Keratinocyte (primary cell): ENCODE data around the gene OR13H1. TPM values are rescaled to one million over a fixed set of nuclear protein-coding genes. Genes with fewer than 3 reads are reported as not detected.

Experiments
- DNase-seq: peaks from one replicate; pipeline ENCODE4 v3.0.0-alpha.2; 2011; ENCODE audit warnings: low read depth, missing footprints, low spot score
- FAIRE-seq: peaks from 2 replicates; lab custom pipeline; 2011; peaks lifted over from hg19 to GRCh38; lab: Jason Lieb, UNC
- H2AFZ ChIP-seq: 2 replicates; pipeline ENCODE4 v1.6.0; 2012; ENCODE audit warnings: low read length, control low read depth, inconsistent platforms; ENCODE audit not compliant: control insufficient read depth
- H3K27ac ChIP-seq: 2 replicates; pipeline ENCODE4 v1.5.1; 2011; ENCODE audit warnings: low read length; ENCODE audit not compliant: control insufficient read depth, insufficient read depth
- H3K27me3 ChIP-seq: 3 replicates; pipeline ENCODE4 v1.6.0; 2011; ENCODE audit warnings: low read length; ENCODE audit not compliant: control insufficient read depth, insufficient read depth; ENCODE audit errors: extremely low read depth
- H3K36me3 ChIP-seq, 2 experiments: 2 replicates in 1 of 2; 3 replicates in 1 of 2; pipeline ENCODE4 v1.5.1; 2011; ENCODE audit warnings: low read length in 2 of 2, mild to moderate bottlenecking in 1 of 2; ENCODE audit not compliant: control insufficient read depth in 2 of 2, insufficient read depth in 2 of 2; ENCODE audit errors: extremely low read depth in 1 of 2
- H3K4me1 ChIP-seq: 3 replicates; pipeline ENCODE4 v1.5.1; 2011; ENCODE audit warnings: low read length; ENCODE audit not compliant: control insufficient read depth, insufficient read depth; ENCODE audit errors: extremely low read depth
- H3K4me2 ChIP-seq: 3 replicates; pipeline ENCODE4 v1.6.0; 2011; ENCODE audit warnings: low read depth, low read length; ENCODE audit not compliant: control insufficient read depth, insufficient read depth; ENCODE audit errors: extremely low read depth
- H3K4me3 ChIP-seq, 3 experiments: fragments of 200-600 bp in 1 of 3; sonication (generic) in 1 of 3; 2 replicates in 2 of 3; 3 replicates in 1 of 3; pipeline ENCODE4 v1.5.1; 2011 to 2016; ENCODE audit warnings: low read length in 3 of 3, mild to moderate bottlenecking in 3 of 3, control low read depth in 2 of 3, inconsistent platforms in 1 of 3, low read depth in 1 of 3, mixed read lengths in 1 of 3, mixed run types in 1 of 3, moderate library complexity in 1 of 3; ENCODE audit not compliant: control insufficient read depth in 2 of 3, insufficient read depth in 2 of 3; ENCODE audit errors: extremely low read depth in 1 of 3
- H3K79me2 ChIP-seq: 2 replicates; pipeline ENCODE4 v1.6.0; 2012; ENCODE audit warnings: low read length; ENCODE audit not compliant: control insufficient read depth, insufficient read depth
- H3K9ac ChIP-seq: 3 replicates; pipeline ENCODE4 v1.6.0; 2011; ENCODE audit warnings: low read length; ENCODE audit not compliant: control insufficient read depth, insufficient read depth; ENCODE audit errors: extremely low read depth
- H3K9me1 ChIP-seq: 3 replicates; pipeline ENCODE4 v1.6.0; 2011; ENCODE audit warnings: low read length; ENCODE audit not compliant: control insufficient read depth, insufficient read depth; ENCODE audit errors: extremely low read depth
- H3K9me3 ChIP-seq: 2 replicates; pipeline ENCODE4 v1.5.1; 2012; ENCODE audit warnings: low read depth, low read length; ENCODE audit not compliant: control insufficient read depth
- H4K20me1 ChIP-seq: 3 replicates; pipeline ENCODE4 v1.6.0; 2011; ENCODE audit warnings: low read length; ENCODE audit not compliant: control insufficient read depth, insufficient read depth; ENCODE audit errors: extremely low read depth
- EZH2 ChIP-seq: IDR thresholded peaks from one replicate; pipeline ENCODE4 v1.6.1; 2012; ENCODE audit warnings: inconsistent platforms, mild to moderate bottlenecking, low read length, moderate library complexity
- dilution Hi-C: fragments of 300-500 bp; cut with MboI; formaldehyde crosslinking; loops from one replicate; pipeline ENCODE4 v1.7.0; 2020; ENCODE audit warnings: low sequenced_read_pairs; ENCODE audit not compliant: extremely low pct_ligation_motif_present
- polyA plus RNA-seq, 5 experiments: library from polyadenylated mRNA; depleted of rRNA in 3 of 5; stranded (reverse) in 3 of 5; stranded (forward) in 1 of 5; unstranded in 1 of 5; fragments of >200 nt; gene quantifications; 1 replicate in 1 of 5; 2 replicates in 3 of 5; 3 replicates in 1 of 5; pipeline versions ENCODE4 v1.2.1 to v1.2.3, GENCODE V29; 2011 to 2012; ENCODE audit warnings: missing spikeins in 2 of 5, low read depth in 1 of 5, low replicate concordance in 1 of 5
- TF ChIP-seq, protein P1 (sequence below), 3 experiments: IDR thresholded peaks in 1 of 3; conservative IDR thresholded peaks in 1 of 3; optimal IDR thresholded peaks in 1 of 3; 2 replicates in 2 of 3; 3 replicates in 1 of 3; pipeline versions ENCODE3 to v1.5.1; 2011; ENCODE audit warnings: low read length in 3 of 3, mild to moderate bottlenecking in 3 of 3, moderate library complexity in 2 of 3, control low read depth in 1 of 3, inconsistent platforms in 1 of 3; ENCODE audit not compliant: insufficient read depth in 2 of 3; ENCODE audit errors: extremely low read depth in 1 of 3

The OR13H1 gene
- polyA plus RNA-seq, 1 donor (not counting 4 experiments of a cell fraction or from before 2014, with no cell fraction given), result not detected

DNA sequence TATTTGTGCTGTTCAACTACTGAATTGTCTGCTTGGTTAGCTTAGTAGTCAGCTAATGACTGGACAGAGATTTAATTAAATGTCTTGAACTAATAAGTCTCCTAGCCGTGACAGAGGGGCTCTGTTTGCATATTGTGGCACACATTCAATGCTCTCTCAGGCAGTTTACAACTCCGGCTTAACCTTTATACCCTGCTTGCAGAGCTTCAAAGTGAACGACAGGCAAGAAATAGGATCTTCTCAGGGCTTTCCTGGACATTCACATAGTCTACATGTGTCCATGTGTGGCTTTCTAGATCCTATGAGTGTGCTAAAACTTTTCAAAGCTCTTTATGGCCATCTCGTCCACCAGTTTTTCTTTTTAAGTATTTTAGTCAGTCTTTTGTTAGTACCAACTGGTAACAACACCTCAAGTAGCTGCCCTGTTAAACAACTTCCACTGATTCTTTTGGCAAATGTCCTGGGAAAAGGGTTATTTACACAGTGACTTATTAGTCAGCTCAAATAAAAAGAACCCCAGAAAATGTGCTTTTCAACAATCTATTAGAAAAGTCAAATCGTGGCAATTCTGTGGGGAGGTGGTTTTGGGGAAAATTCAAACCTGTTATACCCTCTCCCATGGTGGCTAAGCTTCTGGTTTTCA is 28.6 kb downstream of the OR13H1 start:
- H4K20me1 ChIP-seq, result no peaks in the 10 kb centered on the region
- DNase-seq (no peak), FAIRE-seq (no peak)
- no peaks in the 10 kb centered on the region for H3K9me1 ChIP-seq
- no peak overlapping the region for H3K9ac ChIP-seq
- H2AFZ ChIP-seq, result no peak overlapping the region
- no peak overlapping the region for H3K4me3 ChIP-seq
- dilution Hi-C loops, result no loop called here
- H3K4me2 ChIP-seq, result no peak overlapping the region
- no peaks in the 10 kb centered on the region for H3K27me3 ChIP-seq
- no peak overlapping the region for H3K27ac ChIP-seq
- no peaks in the 10 kb centered on the region for H3K79me2 ChIP-seq
- no peaks in the 10 kb centered on the region for H3K36me3 ChIP-seq
- H3K9me3 ChIP-seq, result no peaks in the 10 kb centered on the region
- H3K4me1 ChIP-seq, result no peaks in the 10 kb centered on the region
- TF ChIP-seq EZH2, result no peak
- TF ChIP-seq, protein P1, sequence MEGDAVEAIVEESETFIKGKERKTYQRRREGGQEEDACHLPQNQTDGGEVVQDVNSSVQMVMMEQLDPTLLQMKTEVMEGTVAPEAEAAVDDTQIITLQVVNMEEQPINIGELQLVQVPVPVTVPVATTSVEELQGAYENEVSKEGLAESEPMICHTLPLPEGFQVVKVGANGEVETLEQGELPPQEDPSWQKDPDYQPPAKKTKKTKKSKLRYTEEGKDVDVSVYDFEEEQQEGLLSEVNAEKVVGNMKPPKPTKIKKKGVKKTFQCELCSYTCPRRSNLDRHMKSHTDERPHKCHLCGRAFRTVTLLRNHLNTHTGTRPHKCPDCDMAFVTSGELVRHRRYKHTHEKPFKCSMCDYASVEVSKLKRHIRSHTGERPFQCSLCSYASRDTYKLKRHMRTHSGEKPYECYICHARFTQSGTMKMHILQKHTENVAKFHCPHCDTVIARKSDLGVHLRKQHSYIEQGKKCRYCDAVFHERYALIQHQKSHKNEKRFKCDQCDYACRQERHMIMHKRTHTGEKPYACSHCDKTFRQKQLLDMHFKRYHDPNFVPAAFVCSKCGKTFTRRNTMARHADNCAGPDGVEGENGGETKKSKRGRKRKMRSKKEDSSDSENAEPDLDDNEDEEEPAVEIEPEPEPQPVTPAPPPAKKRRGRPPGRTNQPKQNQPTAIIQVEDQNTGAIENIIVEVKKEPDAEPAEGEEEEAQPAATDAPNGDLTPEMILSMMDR (optimal IDR thresholded peaks at IDR 0.05 in 1 of 3, IDR thresholded peaks at IDR 0.05 in 1 of 3, conservative IDR thresholded peaks at IDR 0.05 in 1 of 3; ENCODE audit: extremely low read depth in 1 of 3, insufficient read depth in 2 of 3, low read length in 3 of 3), result no peak

- no peak overlapping the region for H3K27ac ChIP-seq
- no peak overlapping the region for H3K4me2 ChIP-seq
- no peak overlapping the region for H2AFZ ChIP-seq
Observed at GRCh38 chrX:131577413-131577812, 33.5 kb downstream of the OR13H1 start.

More at GRCh38 chrX:131577413-131577812, 33.5 kb downstream of the OR13H1 start:
- H3K9ac ChIP-seq, result no peak overlapping the region
- no peaks in the 10 kb centered on the region for H3K27me3 ChIP-seq
- dilution Hi-C loops, result no loop called here
- no peak for DNase-seq
- no peaks in the 10 kb centered on the region for H3K9me1 ChIP-seq
- H4K20me1 ChIP-seq, result no peaks in the 10 kb centered on the region
- H3K9me3 ChIP-seq, result no peaks in the 10 kb centered on the region
- no peaks in the 10 kb centered on the region for H3K79me2 ChIP-seq
- no peaks in the 10 kb centered on the region for H3K36me3 ChIP-seq
- TF ChIP-seq, protein P1 (optimal IDR thresholded peaks at IDR 0.05 in 1 of 3, IDR thresholded peaks at IDR 0.05 in 1 of 3, conservative IDR thresholded peaks at IDR 0.05 in 1 of 3; ENCODE audit: extremely low read depth in 1 of 3, insufficient read depth in 2 of 3, low read length in 3 of 3), result no peak
- TF ChIP-seq EZH2, result no peak
- no peak for FAIRE-seq
- H3K4me1 ChIP-seq, result no peaks in the 10 kb centered on the region
- no peak overlapping the region for H3K4me3 ChIP-seq
